NCI-H748 (cell line): ENCODE results near the gene GSG1L.

Source experiments
- DNase-seq: peaks from one replicate; lab custom pipeline; 2025; ENCODE audit not compliant: unreplicated experiment; lab: John Stamatoyannopoulos, UW

Gene GSG1L

DNA sequence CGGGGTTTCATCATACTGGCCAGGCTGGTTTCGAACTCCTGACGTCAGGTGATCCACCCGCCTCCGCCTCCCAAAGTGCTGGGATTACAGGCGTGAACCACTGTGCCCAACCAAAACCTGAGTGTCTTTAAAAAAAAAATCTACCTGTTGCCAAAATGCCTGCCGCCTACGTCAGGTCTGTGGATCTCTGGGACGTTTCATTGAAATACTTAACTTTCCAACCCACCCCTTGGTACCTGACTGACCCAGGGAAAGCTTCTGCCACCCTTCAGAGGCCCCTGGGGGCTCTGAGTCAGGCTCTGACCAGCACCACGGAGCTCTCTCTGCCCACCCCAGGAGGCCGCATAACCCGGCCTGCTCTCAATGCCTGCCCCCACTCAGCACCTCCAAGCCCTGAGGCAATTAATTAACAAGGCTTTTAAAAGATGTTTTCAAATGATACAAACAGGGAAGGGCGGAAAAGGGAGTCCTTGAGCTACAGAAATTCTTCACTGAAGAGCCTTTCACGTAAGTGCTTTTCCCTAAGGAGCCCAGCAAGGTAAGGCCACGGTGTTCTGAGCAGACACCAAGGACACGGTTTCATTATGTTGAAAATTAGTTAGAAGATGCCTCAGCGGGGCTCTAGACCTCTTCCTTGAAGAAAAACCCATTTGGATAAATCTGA lies 29.3 kb upstream of the GSG1L start:
- no peak for DNase-seq

DNA sequence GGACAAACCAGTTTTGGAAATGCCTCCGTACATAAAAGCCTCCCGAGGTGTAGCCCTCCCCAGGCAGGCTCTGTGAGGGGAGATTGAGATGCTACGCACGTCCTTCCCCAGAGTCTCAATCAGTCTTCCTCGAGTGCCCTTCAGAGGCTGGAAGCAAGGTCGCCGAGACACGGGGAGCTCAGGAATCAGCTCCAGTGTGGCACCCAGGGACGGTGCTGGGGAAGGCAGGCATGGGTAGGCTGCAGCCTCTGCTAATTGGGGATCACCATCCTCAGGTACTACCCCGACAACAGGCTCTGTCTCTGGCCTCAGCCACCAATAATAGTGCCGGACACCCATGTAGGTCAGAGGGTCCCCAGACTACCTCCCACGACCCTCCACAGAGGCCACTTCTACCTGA lies 28.1 kb upstream of the GSG1L start:
- DNase-seq = no peak

DNA sequence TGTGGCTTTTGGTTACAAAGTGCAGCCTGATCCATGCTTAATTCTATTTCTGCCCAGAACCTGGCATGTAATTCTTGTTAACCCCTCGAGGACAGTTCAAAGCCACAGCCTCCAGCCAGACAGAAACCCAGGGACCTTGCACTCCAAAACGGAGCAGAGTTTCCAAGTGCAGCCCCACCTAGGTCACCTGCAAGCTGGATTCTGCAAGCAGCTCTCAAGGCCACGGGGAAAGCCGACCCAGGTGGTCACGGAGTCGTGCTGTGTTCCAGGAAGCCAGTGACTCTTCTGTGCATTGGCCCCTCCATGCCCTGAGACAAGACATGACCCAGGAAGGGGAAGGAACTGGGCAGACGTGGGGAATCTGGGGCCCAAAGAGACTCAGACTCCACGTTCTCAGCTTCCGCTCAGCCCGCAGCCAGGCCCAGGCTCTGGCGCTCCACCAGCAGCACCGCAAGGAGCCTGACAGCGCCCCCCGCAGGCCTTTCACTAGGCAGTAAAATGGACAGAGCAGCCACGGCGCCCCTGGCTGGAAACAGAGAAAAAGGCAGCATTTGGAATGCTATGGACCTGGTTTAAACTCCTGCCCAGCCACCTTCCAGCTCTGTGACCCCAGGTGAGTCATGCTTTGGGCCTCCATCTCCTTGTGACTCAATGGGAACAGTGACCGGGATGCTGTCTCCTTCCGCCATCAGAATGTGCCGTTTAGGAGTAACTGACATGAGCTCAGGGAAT lies 27.3 kb upstream of the GSG1L start:
- DNase-seq = no peak

DNA sequence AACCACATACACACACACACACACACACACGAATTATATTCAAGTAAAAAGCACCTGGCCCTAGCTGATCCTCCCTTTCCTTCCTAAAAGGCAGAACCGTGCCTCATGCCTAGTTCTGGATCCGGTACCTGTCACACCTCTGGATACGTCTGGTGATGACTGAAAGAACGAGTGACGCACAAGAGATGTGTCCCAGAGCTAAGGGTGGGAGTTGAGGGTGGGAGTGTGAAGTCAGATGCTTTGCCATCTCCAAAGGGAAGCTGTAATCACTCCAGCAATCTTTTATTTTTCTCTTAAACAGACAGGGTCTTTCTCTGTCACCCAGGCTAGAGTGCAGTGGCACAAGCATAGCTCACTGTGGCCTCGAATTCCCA lies 26.5 kb upstream of the GSG1L start:
- no peak for DNase-seq

DNA sequence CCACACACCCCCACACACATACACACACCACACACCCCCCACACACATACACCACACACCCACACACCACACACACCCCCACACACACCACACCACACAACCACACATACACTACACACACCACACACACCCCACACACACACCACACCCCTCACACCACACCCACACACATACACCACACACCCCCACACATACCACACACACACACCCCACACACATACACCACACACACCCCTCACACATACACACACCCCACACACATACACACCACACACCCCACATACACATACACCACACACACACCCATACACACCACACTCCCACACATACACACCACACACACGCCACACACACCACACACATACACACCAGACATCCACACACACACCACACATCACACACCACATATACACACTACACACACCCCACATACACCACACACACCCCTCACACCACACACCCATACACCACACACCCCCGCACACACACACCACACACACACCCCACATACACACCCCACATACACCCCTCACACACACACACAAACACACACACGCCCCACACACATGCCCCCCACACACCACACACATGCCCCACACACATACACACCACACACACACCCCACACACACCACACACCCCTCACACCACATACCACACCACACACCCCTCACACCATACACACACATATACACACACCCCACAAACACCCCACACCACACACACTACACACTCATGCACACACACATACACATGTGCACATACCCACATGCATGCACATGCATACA lies 25.9 kb upstream of the GSG1L start:
- DNase-seq = no peak

DNA sequence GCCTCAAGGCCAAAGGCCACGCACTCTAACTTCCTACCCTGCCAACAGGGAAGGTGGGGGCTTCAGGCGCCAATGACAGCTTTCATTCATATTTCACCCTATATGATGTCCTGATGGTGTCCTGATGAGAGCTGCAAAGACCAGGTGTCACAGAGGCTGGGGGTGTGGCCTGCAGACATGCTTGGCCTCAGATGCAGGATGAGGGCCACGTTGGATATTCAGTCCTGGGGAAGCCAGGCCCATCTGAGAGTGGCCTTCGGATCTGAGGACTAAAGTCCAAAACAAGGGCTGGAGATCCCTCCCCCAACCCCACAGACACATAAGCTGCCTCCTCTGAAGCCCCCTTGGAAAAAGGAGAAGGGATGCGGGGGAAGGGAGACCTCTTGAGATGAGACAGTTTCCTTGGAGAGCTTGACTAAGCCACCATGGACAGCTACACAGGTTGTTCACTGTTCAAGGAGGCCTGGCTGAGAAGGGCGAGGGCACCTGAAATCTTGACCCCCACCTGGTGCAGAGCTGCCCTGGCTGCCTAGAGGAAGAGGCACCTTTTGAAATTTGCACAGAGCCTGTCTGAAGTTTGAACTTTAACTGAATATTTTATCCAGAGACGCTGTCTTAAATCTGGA lies 24.3 kb upstream of the GSG1L start:
- no peak for DNase-seq

DNA sequence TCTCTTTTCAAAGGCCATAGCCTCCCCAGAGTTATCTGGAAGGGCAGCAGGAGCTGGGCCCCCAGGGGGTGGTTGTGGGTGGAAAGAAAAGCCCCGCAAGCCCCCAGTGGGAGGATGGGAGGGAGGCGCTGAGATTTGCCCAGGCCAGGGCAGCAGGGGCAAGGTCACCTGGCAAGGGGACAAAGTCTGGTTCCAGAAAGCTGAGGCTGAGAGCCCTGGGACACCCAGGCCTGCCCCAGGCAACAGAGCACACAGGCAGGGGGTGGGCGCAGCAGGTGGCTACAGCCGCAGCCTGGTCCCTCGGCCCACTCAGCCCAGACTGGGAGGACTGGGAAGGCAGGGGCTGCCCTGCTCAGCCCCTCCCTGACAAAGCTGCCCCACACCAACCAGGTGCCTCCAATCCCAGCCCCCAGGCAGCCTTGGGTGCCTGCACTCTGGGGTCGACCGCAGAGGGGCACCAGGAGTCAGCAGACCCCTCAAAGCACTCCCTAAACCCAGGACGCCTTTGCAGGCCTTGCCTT lies 23.7 kb upstream of the GSG1L start:
- DNase-seq = no peak

DNA sequence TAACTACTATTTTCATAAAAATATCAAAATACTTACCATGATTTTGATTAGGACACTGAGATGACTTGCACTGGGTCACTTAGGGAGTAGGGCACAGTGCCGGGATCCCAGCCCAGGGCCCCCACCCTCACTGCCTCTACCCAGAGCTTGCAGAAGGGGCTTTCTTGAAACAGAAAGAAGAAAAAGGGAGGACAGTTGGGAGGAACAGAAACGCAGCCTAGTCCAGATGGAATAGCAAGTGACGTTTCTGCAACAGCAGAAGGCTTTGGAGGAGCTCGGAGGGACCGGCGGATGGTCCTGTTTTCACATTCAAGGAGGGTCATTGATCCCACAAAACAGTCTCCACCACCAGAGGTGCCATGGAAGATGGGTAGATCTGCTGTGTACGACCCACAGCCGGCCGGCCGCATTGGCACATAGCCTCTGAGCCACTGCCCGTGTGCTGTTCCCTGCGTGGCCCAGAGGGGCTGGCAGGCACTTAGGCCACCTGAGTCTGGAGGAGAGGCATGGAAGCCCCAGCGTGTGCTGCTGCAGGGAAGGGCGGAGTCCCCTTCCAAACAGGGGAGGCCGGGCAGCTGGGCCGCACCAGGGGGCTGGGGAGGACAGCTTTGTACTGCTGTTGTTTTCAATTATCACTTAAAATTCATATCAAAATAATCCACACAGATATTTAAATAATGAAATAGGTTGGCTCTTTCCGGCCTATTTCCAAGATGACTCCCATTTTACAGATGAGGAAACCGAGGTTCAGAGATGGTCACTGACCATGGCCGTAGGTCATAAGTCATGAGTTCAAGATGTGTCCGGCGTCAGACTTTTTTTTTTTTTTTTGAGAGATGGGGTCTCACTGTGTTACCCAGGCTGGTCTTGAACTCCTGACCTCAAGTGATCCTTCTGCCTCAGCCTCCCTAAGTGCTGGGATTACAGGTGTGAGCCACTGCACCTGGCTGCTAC lies 22.9 kb upstream of the GSG1L start:
- no peak for DNase-seq

DNA sequence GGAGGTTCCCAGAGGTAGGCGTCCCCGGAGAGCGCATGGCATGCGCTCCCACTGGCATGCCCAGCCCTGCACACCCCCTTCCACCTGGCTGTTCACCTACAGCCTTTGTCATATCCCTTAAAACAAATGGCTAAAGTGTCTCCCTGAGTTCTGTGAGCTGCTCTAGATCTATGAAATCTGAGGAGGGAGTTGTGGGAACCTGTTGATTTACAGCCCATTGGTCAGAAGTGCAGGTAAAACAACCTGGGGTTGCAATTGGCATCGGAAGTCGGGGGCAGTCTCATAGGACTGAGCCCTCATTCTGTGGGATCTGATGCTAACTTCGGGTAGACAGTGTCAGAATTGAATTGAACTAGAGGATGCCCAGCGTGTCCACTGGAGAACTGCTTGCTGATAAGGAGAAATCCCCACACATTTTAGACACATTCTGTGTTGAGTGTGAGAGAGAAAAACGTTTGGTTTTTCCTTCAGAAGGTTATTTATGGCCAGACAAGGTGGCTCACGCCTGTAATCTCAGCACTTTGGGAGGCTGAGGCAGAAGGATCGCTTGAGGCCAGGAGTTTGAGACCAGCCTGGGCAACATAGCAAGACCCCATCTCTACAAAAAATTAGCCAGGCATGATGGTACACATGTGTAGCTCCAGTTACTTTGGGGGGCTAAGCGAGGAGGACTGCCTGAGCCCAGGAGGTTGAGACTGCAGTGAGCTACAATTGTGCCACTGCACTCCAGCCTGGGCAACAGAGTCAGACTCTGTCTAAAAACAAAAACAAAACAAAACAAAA lies 22.1 kb upstream of the GSG1L start:
- no peak for DNase-seq

DNA sequence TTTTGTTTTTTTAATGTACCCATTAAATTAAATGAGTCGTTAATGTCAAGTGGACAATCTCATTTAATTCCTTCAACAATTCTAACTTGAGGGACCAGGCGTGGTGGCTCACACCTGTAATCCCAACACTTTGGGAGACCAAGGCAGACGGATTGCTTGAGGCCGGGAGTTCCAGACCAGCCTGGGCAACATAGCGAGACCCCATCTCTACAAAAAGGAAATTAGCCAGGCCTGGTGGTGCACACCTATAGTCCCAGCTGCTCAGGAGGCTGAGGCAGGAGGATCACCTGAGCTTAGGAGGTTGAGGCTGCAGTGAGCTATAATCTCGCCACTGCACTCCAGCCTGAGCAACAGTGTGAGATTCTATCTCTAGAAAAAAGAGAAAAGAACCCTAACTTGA lies 20.7 kb upstream of the GSG1L start:
- no peak for DNase-seq

DNA sequence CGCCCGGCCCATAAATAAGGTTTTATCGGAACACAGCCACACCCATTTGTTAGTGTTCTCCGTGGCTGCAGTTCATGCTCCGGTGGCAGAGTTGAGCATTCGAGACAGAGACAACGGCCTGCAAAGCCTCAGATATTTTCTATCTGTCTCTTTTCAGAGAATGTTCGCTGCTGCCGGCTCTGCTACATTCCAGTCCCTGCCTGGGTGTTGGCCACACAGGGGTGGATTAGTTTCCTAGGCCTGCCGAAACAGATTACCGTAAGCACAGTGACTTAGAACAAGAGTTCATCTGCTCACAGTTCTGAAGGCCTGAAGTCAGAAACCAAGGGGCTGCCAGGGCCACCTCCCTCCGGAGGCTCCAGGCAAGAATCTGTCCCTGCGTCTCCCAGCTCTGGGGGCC lies 19.1 kb upstream of the GSG1L start:
- no peak for DNase-seq

DNA sequence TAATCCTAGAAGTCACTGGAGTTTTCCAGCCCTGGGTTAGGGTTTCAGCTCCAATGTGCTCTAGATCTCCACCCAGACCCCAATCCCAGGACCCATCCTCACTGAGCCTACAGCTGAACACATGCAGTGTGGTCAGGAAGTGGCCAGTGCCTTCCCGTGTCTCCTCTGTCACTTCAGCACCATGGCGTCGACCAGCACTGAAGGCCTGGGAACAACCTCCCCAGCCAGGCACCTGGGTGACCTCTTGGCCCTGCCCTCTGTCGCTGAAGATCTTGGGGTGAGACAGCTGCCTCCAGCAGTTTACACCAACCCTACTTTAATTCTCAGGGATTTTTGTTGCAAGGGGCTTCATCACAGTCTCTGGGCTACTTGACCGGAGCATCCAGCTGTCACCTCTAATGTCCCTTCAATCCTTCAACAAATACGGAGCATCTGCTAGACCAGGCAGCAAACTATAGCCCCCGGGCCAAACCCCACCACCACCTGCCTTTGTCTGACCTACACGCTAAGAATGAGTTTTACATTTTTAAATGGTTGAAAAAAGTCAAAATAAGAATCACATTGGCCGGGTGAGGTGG lies 18.0 kb upstream of the GSG1L start:
- no peak for DNase-seq

DNA sequence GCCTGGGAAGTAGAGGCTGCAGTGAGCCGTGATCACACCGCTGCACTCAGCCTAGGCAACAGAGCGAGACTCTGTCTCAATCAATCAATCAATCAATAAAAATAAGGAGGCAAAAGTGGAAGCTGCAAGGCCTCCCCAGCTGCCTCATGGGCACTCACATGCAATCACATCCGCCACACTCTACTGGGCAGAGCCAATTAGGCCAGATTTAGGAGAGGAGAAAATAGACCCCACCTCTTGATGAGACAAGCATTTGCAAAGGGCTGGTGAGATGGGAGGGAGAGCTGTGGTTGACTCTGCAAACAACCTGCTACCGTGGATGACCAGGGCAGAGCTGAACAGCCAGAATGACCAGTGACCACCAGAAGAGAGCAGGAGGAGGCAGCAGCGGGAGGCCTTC lies 14.7 kb upstream of the GSG1L start:
- no peak for DNase-seq

DNA sequence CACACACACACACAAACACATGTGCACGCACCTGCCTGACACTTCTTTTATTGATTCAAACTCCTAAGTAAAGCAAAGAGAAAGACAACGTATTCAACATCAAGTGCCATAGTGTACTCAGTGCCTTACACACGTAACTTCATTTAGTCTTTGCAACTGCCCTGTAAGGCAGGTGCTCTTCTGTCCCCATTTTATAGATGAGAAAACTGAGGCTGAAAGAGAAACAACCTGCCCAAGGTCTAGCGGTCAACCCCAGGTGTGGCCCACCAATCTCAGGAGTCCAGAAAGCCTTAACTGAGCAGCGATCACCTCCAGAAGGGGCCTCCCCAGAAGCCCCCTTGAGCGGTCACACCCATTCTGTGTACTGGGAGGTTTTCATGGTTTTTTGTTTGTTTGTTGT lies 10.3 kb upstream of the GSG1L start:
- no peak for DNase-seq

DNA sequence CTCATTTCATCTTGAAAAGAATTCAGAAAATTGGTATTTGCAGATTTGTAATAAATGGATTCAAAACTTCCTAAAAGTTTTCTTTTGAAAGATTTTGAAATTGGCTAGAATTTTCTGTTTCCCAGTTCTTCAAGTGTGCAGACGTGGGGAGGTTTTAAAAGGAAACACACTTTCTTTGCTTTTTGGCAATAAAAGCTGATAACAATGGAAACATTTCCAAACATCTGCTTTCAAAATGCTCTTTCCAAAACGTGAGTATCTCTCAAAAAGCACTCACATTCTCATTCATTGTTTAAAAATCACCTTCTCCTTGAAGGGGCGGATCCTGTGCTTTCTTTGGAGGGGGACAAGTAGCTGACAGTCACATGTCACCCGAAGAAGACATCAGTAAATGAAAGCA lies 8.6 kb upstream of the GSG1L start:
- DNase-seq = no peak

DNA sequence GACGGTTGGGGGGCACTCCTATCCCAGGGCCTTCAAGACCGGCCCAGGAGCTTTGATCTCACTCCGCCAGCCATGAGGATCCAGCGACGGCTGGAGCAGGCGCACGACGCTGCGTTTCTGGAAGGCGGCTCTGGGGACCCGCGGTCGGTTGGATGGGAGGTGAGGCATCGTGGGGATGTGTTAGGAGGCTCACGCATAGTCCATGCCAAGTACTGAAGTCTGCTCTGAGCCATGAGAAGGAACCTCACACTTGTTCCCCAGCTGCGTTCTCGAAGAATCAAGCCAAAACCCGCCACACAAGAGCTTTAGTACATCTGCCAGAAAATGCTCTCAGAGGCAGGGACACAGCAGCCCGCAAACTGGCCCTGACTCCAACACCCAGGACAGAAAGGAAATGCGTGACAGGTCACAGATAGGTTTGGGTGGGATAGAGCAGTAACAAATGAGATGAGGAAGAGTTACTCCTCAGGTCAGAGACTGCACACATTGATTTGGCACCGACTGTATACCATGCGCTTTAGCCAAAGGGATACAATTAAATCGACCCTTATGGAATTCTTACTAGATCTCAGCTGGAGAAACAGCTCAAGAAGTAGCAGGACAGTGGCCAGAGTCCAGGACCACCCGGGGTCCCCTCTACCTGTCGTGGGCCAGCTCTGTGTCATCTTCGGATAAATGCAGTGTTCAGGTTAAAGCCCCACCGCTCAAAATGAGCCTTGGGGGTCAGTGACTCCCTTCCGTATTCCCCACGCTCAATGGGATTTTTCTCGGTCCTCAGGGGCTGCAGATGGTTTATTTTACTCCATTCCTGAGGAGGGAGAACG lies 6.7 kb upstream of the GSG1L start:
- DNase-seq = no peak

DNA sequence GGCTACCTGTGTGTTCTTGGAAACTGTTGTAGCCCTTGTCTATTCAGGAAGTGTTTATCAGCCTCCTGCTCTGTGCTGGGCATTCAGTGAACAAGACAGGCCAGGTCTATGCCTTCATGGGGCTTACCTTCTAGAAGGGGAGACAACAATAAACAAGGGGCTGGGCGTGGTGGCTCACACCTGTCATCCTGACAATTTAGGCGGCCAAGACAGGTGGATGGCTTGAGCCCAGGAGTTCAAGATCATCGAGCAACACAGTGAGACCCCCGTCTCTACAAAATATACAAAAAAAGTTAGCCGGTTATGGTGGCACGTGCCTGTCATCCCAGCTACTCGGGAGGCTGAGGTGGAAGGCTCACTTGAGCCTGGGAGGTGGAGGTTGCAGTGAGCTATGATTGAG lies 5.5 kb upstream of the GSG1L start:
- DNase-seq = no peak

DNA sequence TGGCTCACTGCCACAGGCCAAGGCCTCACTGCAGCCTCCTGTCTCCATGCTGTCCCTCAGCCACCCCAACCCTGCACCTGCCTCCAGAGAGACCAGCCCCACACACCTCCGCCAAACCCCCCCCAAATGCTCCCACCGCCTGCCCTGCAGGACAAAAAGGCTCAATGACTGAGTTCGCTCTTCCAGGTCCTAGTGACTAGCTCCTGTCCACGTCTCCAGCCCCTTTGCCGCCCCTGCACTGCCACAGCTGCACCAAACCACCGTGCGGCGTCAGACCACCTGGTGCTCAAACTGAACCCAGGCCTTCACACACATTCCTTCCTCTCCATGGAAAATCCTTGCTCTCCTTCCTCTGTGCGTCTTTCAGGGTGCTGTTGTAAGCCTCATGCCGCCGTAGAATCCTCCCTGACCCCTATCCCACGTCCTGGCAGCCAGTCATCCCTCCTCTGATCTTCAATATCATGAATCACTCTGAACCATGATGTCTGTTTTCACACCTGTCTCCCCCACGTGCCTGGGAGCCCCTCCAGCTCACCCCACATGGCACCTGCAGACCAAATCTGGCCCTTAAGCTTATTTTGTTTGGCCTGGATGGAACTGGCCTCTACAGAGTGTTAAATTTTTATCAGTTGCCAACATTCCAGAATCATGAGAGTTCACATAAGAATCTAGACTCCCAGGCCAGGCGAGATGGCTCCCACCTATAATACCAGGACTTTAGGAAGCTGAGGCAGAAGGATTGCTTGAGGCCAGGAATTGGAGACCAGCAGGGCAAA lies 4.3 kb upstream of the GSG1L start:
- DNase-seq = no peak
